NCI-H82 treated with DMSO at 0.1 percent for 48 hours (cell line): Measurements from ENCODE around the gene MTF2.

Source experiments
- DNase-seq: peaks from one replicate; lab custom pipeline; 2025; ENCODE audit not compliant: unreplicated experiment; lab: John Stamatoyannopoulos, UW

The MTF2 gene

GRCh38 chr1:93082313-93082712 lies 3.2 kb downstream of the MTF2 start:
- DNase-seq = no peak

GRCh38 chr1:93083979-93084378 lies 4.9 kb downstream of the MTF2 start:
- DNase-seq = no peak

GRCh38 chr1:93087532-93087931 lies 8.4 kb downstream of the MTF2 start:
- DNase-seq = no peak

DNA sequence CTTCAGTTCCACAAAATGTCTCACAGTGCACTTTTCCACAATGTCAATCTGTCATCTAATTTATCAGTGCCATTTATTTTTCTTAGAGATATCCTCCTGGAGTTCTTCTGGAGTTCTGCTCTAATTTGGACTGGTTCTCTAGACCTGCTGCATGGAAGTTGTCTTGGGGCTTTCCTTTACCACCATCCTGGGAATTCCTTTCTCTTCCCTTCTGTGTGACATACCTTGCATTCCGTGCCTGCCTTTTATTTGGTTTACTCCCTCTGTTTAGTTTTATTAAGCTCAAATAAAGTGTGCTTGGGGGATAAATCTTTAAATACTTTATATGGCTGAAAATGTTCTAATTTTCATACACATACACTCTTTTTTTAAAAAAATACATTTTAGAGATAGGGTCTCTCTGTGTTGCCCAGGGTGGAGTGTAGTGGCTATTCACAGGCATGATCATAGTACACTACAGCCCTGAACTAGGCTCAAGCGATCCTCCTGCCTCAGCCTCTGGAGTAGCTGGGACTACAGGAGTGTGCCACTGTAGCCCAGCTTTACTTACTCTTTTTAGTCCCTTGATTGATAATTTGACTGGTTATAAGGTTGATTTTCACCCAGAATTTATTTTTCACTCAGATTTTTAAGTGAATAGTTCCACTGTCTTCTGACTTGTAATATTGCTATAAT lies 14.4 kb downstream of the MTF2 start:
- no peak for DNase-seq

DNA sequence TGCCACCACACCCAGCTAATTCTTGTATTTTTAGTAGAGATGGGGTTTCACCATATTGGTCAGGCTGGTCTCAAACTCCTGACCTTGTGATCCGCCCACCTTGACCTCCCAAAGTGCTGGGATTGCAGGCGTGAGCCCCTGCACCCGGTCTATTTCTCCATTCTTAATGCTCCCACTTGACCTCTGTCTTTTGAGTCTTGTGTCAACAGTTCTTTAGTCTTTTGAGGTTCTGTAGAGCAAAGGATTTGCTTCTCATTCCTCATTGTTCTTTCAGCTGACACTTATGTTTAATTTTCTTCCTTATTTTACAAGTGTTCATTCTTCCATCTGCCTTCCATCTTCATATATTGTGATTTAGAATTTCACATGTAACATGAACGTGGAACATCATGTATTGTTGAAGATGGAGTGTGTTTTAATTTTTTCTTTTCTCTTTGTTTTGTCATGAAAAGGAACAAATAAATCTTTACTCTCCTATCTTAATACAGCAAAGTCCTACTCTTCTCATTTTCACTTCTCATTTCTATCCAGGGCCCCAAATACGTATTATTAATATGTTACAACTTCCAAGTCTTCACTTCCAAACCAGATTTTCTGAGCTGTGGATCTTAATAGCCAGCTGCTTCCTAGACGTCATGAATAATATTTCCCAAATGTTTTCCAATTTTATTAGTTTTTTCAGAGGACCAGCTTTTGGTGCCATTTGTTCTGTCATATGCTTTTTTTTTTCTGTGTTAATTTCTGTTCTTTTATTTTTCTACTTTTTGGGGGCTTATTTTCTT lies 16.9 kb downstream of the MTF2 start:
- no peak for DNase-seq

GRCh38 chr1:93102142-93102541 lies 23.1 kb downstream of the MTF2 start:
- DNase-seq = no peak

- no peak for DNase-seq
These were observed 27.1 kb downstream of the MTF2 start for GRCh38 chr1:93106226-93106625.

DNA sequence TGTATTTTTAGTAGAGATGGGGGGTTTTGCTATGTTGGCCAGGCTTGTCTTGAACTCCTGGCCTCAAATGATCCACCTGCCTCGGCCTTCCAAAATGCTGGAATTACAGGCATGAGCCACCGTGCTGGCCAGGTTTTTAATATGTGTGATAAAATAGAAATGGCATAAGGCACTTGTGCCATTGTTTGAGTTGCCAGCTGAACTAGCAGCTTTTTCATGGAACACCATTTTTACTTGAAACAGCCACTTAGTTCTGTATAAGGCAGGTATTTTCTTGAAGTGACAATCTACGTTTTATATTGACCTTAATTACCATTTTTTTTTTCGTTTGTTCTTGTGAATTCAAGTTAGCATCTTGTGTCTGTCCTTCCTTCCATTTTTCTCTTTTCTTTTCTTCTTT lies 28.3 kb downstream of the MTF2 start:
- no peak for DNase-seq

GRCh38 chr1:93108335-93108734 lies 29.3 kb downstream of the MTF2 start:
- no peak for DNase-seq

GRCh38 chr1:93109578-93109977 lies 30.5 kb downstream of the MTF2 start:
- DNase-seq = no peak

GRCh38 chr1:93111065-93111464 lies 32.0 kb downstream of the MTF2 start:
- DNase-seq = no peak

DNA sequence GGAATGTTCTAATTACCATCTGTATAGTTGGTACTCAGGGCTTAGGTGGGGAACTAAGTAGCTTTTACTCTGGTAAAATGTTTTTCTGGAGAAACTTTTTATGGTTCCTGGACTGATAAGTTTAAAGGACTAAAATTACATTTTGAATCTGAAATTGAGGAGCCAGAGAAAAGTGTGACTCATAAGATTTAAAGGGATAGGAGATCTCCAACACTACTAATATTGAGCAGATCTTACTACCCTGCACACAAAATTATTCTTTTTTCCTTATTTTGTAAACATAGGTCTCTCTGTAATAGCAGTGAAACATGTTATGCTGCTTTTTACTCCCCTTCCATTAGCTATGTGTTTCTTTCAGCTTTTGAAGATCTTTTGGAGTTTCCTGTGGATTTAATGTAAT lies 32.5 kb downstream of the MTF2 start:
- DNase-seq = no peak

DNA sequence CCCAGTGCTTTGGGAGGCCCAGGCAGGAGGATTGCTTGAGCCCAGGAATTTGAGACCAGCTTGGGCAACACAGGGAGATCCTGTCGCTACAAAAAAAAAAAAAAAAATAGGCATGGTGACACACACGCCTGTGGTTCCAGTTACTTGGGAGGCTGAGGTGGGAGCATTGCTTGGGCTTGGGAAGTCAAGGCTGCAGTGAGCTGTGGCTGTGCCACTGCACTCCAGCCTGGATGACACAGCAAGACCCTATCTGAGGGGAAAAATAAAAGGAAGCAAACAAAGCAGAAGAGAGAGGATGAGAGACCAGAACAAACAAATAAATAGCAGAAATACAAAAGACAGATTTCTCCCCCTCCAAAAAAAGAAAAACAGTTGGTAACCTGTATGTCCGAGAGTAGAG lies 34.0 kb downstream of the MTF2 start:
- DNase-seq = no peak

GRCh38 chr1:93114391-93114790 lies 35.3 kb downstream of the MTF2 start:
- no peak for DNase-seq

DNA sequence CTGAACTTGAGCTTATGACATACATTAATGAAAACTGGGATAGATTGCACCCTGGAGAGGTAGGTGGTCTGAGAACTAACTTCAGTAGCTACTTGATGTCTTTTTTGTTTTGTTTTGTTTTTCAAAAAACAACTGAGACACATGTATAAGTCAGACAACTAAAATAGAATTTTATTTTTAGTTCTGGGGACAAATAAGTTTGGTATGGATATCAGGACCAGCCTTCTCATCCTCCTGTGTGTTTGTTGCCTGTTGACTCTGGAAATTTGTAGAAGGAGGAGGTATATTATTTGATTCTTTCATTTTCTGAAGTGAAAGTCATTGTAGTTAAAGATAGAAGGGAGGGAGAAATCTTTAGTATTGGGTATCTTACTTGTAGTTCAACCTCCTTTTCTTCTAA lies 41.5 kb downstream of the MTF2 start:
- no peak for DNase-seq

DNA sequence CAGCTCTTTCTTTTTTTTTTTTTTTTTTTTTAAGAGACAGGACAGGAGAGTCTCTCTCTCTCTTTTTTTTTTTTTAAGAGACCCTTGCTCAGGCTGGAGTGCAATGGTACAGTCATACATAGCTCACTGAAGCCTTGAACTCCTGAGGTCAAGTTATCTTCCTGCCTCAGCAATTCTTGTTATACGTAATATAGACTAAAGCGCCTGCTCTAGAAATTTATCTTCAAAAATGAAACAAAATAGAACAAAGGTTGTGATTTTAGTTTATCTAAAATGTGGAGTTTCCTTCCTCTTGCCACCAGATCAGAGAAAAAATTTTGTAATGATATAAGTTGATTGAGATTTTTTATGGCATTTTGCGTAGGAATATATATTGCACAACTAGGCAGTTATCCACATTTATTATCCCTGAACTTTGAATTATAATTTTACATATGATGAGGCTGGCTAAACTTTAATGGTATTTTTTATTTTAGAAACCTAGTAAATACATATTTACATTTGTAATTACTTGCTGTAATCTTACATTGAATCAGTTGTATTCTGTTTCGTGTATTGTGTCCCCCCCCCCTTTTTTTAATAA lies 44.2 kb downstream of the MTF2 start:
- DNase-seq = no peak

DNA sequence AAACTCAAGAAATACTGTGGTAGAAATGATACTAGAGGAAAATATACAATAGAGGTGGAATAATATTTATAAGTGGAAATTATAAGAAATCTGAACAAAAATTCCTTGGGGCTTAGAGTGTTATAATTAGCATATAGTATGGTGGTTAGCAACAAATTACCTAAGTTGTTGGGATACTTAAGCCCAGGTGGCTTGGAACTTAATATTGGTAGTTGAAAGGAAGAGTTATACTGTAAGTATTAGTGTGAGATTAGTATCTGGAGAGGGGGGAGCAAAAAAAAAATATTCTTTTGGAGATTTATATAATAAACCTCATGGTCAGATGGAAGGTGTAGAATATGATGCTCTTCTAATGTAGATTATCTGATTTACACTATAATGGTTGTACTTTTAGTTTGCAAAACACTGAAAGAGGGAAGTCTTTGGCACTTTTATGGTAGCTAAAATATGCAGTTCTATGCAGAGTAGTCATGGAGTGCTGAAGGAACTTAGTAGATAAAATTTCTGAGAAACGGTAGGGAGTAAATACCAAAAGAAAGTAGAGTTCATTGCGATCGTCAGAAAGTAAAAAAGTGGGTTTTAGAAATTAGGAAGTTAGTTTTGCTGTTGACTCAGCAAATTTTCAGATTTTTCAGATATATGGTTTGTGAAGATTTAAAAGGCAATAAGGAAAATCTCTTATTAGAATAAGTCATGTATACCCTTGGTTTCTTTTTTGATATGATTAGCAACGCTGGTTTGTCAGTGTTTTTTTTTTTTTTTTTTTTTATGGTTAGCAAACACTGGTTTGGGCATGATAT lies 45.7 kb downstream of the MTF2 start:
- no peak for DNase-seq

DNA sequence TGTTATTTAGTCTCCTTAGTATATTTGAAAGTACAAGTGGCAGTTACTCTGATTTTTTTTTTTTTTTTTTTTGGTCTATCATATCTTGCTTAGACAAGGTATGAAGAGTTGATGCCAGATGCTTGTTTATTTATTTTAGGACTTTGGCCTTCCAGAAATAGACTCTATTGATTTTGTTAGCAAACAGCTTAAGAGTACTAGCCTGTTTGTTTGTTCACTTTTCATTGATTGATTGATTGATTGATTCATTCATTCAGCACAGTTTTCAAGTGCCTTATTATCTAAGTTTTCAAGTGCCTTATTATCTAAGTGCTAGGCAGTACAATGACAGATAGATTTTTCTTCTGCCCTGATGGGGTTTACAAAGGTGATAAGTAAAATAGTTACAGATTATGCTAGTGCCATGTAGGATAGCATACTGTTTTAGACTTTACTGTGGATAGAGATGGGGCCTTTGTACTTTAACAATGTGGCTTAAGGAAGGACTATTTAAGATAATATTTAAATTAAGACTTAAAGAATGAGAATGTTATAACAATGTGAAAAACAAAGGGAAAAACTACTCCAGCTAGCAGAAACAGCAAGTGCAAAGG lies 50.5 kb downstream of the MTF2 start:
- DNase-seq = no peak

DNA sequence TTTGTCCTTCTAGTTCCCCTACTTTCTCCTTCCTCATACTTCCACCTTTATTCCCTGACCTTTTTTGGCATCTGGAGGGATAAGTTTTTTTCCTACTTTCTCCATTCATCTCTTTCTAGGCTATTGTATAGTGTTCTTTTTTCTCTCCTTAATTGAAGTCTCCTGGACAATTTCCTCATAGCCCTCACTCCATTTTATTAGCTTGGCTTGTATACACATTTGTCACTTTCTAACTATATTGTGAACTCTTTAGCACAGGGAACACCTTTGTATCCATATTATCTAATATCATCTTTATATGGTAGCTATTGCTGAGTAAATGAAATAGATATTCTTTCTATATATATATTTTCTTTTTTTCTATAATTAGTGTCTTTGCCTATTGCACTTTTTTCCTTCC lies 53.6 kb downstream of the MTF2 start:
- DNase-seq = no peak

DNA sequence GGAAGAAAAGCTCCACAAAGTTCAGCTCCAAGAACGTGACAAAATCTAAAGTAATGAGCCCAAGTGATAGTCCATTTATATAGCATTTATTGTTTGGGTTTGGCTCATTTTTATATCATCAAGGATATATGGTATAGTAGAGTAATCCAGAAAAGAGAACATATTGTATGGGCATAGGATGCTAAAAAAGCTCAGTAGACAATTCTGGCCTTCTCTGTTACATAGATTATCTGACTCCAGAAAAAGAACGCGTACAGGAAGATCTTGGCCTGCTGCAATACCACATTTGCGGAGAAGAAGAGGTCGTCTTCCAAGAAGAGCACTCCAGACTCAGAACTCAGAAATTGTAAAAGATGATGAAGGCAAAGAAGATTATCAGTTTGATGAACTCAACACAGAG lies 57.4 kb downstream of the MTF2 start:
- DNase-seq = no peak

GRCh38 chr1:93137604-93138292 lies 58.7 kb downstream of the MTF2 start:
- DNase-seq = no peak
